ENCODE data around the gene EIF2B1.

- TF ChIP-seq EP300 (IDR thresholded peaks at IDR 0.05) (no peak), CTCF (IDR thresholded peaks at IDR 0.05) (no peak)
Measured at GRCh38 chr12:123617144-123617543, 16.3 kb downstream of the EIF2B1 start.

Data from sigmoid colon (tissue), 4 donors.